Measurements from ENCODE around the gene RNF135. TPM values are rescaled to one million over a fixed set of nuclear protein-coding genes. Genes with fewer than 3 reads are reported as not detected.
"Not testable (repeated sequence)": the region's sequence is repeated elsewhere in the genome, so short reads cannot be mapped to it uniquely, and the experiment has no call there.

RNF135 gene
- total and polyA plus RNA-seq, 2 donors (not counting 1 experiment from before 2014, with no cell fraction given): 13.4 to 15.2 TPM

GRCh38 chr17:30930495-30930894 is 40.3 kb upstream of the RNF135 start:
- Histone ChIP-seq H3K27ac (ENCODE audit: insufficient read depth, low read length) (no peak overlapping the region), H3K4me2 (ENCODE audit: extremely low read depth, insufficient read depth, low read length) (no peak overlapping the region), H2AFZ (ENCODE audit: low read length) (no peak overlapping the region), H3K9ac (ENCODE audit: insufficient read depth, low read length) (no peak overlapping the region), H3K27me3 (ENCODE audit: control insufficient read depth, insufficient read depth, low read length) (no peaks in the 10 kb centered on the region), H3K4me1 (ENCODE audit: control insufficient read depth, extremely low read depth, insufficient read depth, low read length) (no peaks in the 10 kb centered on the region), H3K4me3 (replicated peaks in 1 of 4; ENCODE audit: control extremely low read depth in 1 of 4, insufficient read depth in 1 of 4, low read depth in 3 of 4, low read length in 4 of 4) (no peak overlapping the region), H3K9me3 (ENCODE audit: control insufficient read depth, insufficient read depth, low read depth, low read length) (no peaks in the 10 kb centered on the region), H3K36me3 (ENCODE audit: control insufficient read depth, insufficient read depth, low read length) (no peaks in the 10 kb centered on the region), H4K20me1 (ENCODE audit: control insufficient read depth, extremely low read depth, insufficient read depth, low read length) (no peaks in the 10 kb centered on the region), H3K79me2 (ENCODE audit: control insufficient read depth, insufficient read depth, low read length) (no peaks in the 10 kb centered on the region)
- TF ChIP-seq CTCF (conservative IDR thresholded peaks at IDR 0.05 in 1 of 2, IDR thresholded peaks at IDR 0.05 in 1 of 2; ENCODE audit: low read depth in 1 of 2, low read length in 2 of 2) (no peak), EZH2 (IDR thresholded peaks at IDR 0.05; ENCODE audit: low read length, missing control alignments) (no peak)
- DNase-seq (ENCODE audit: low read depth in 2 of 2): no peak

GRCh38 chr17:30931582-30931981 is 39.3 kb upstream of the RNF135 start:
- not testable (repeated sequence) for DNase-seq (ENCODE audit: low read depth in 2 of 2)

GRCh38 chr17:30933966-30934365 is 36.9 kb upstream of the RNF135 start:
- Histone ChIP-seq H3K79me2 (ENCODE audit: control insufficient read depth, insufficient read depth, low read length) (no peaks in the 10 kb centered on the region), H3K36me3 (ENCODE audit: control insufficient read depth, insufficient read depth, low read length) (no peaks in the 10 kb centered on the region), H3K9me3 (ENCODE audit: control insufficient read depth, insufficient read depth, low read depth, low read length) (no peaks in the 10 kb centered on the region), H3K4me1 (ENCODE audit: control insufficient read depth, extremely low read depth, insufficient read depth, low read length) (no peaks in the 10 kb centered on the region), H3K27ac (ENCODE audit: insufficient read depth, low read length) (no peak overlapping the region), H3K4me2 (ENCODE audit: extremely low read depth, insufficient read depth, low read length) (no peak overlapping the region), H3K4me3 (replicated peaks in 1 of 4; ENCODE audit: control extremely low read depth in 1 of 4, insufficient read depth in 1 of 4, low read depth in 3 of 4, low read length in 4 of 4) (no peak overlapping the region), H3K9ac (ENCODE audit: insufficient read depth, low read length) (no peak overlapping the region), H4K20me1 (ENCODE audit: control insufficient read depth, extremely low read depth, insufficient read depth, low read length) (no peaks in the 10 kb centered on the region), H3K27me3 (ENCODE audit: control insufficient read depth, insufficient read depth, low read length) (no peaks in the 10 kb centered on the region), H2AFZ (ENCODE audit: low read length) (no peak overlapping the region)
- TF ChIP-seq EZH2 (IDR thresholded peaks at IDR 0.05; ENCODE audit: low read length, missing control alignments) (no peak), CTCF (conservative IDR thresholded peaks at IDR 0.05 in 1 of 2, IDR thresholded peaks at IDR 0.05 in 1 of 2; ENCODE audit: low read depth in 1 of 2, low read length in 2 of 2) (no peak)
- no peak for DNase-seq (ENCODE audit: low read depth in 2 of 2)

More at GRCh38 chr17:30931582-30931981, 39.3 kb upstream of the RNF135 start:
- H3K4me2 ChIP-seq (ENCODE audit: extremely low read depth, insufficient read depth, low read length); H3K9me3 ChIP-seq (ENCODE audit: control insufficient read depth, insufficient read depth, low read depth, low read length); H2AFZ ChIP-seq (ENCODE audit: low read length); H3K9ac ChIP-seq (ENCODE audit: insufficient read depth, low read length); H3K36me3 ChIP-seq (ENCODE audit: control insufficient read depth, insufficient read depth, low read length); H3K4me1 ChIP-seq (ENCODE audit: control insufficient read depth, extremely low read depth, insufficient read depth, low read length); H3K79me2 ChIP-seq (ENCODE audit: control insufficient read depth, insufficient read depth, low read length); H4K20me1 ChIP-seq (ENCODE audit: control insufficient read depth, extremely low read depth, insufficient read depth, low read length); H3K4me3 ChIP-seq (replicated peaks in 1 of 4; ENCODE audit: control extremely low read depth in 1 of 4, insufficient read depth in 1 of 4, low read depth in 3 of 4, low read length in 4 of 4); H3K27me3 ChIP-seq (ENCODE audit: control insufficient read depth, insufficient read depth, low read length); H3K27ac ChIP-seq (ENCODE audit: insufficient read depth, low read length): not testable (repeated sequence)
